Activated T-cell treated with anti-CD3 and anti-CD28 coated beads, Interleukin-2, amount 50 U/mL, for 48 hours (primary cell): ENCODE results near the gene TNPO3.

Experiments used
- DNase-seq, 2 experiments: peaks; one replicate each; pipeline ENCODE4 v3.0.0-alpha.2; 2020

The TNPO3 gene

GRCh38 chr7:129054438-129055293 is at the start of gene TNPO3:
TNPO3 (minus strand) TSS chr7:129055111; CDS start chr7:129054770, 341 bp downstream.
- peak; percentile 95 for DNase-seq

- no peak for DNase-seq
These were observed 48.8 kb upstream of the TNPO3 start for GRCh38 chr7:129103561-129104324.

GRCh38 chr7:129101746-129102145 is 46.8 kb upstream of the TNPO3 start:
- no peak for DNase-seq

GRCh38 chr7:129100827-129101166 is 45.9 kb upstream of the TNPO3 start:
- no peak for DNase-seq

GRCh38 chr7:129098409-129099084 is 43.6 kb upstream of the TNPO3 start:
- DNase-seq = no peak

GRCh38 chr7:129095258-129095657 is 40.3 kb upstream of the TNPO3 start:
- DNase-seq = no peak

- DNase-seq = no peak
These were observed 39.6 kb upstream of the TNPO3 start for GRCh38 chr7:129094501-129094900.

GRCh38 chr7:129093867-129094456 is 39.1 kb upstream of the TNPO3 start:
- DNase-seq = no peak

GRCh38 chr7:129091484-129092002 is 36.6 kb upstream of the TNPO3 start:
- peak; percentile 95 to 97 for DNase-seq

GRCh38 chr7:129090300-129090907 is 35.5 kb upstream of the TNPO3 start:
- DNase-seq = no peak

- no peak for DNase-seq
These were observed 34.8 kb upstream of the TNPO3 start for GRCh38 chr7:129089521-129090212.

- DNase-seq = no peak
These were observed 30.1 kb upstream of the TNPO3 start for GRCh38 chr7:129084801-129085551.

- no peak for DNase-seq
These were observed 28.6 kb upstream of the TNPO3 start for GRCh38 chr7:129083525-129083924.

GRCh38 chr7:129078455-129078854 is 23.5 kb upstream of the TNPO3 start:
- DNase-seq = no peak

GRCh38 chr7:129076886-129077285 is 22.0 kb upstream of the TNPO3 start:
- no peak for DNase-seq

- DNase-seq = no peak
These were observed 20.1 kb upstream of the TNPO3 start for GRCh38 chr7:129074994-129075393.

- no peak for DNase-seq
These were observed 19.5 kb upstream of the TNPO3 start for GRCh38 chr7:129074361-129074871.

- no peak for DNase-seq
These were observed 18.8 kb upstream of the TNPO3 start for GRCh38 chr7:129073738-129074137.

GRCh38 chr7:129073204-129073603 is 18.3 kb upstream of the TNPO3 start:
- DNase-seq = no peak

GRCh38 chr7:129072479-129073011 is 17.6 kb upstream of the TNPO3 start:
- no peak for DNase-seq

- DNase-seq = no peak
These were observed 14.1 kb upstream of the TNPO3 start for GRCh38 chr7:129069021-129069420.
